ENCODE results near the gene ANKRD50. TPM values are rescaled to one million over a fixed set of nuclear protein-coding genes. Genes with fewer than 3 reads are reported as not detected.

Gene ANKRD50, protein sequence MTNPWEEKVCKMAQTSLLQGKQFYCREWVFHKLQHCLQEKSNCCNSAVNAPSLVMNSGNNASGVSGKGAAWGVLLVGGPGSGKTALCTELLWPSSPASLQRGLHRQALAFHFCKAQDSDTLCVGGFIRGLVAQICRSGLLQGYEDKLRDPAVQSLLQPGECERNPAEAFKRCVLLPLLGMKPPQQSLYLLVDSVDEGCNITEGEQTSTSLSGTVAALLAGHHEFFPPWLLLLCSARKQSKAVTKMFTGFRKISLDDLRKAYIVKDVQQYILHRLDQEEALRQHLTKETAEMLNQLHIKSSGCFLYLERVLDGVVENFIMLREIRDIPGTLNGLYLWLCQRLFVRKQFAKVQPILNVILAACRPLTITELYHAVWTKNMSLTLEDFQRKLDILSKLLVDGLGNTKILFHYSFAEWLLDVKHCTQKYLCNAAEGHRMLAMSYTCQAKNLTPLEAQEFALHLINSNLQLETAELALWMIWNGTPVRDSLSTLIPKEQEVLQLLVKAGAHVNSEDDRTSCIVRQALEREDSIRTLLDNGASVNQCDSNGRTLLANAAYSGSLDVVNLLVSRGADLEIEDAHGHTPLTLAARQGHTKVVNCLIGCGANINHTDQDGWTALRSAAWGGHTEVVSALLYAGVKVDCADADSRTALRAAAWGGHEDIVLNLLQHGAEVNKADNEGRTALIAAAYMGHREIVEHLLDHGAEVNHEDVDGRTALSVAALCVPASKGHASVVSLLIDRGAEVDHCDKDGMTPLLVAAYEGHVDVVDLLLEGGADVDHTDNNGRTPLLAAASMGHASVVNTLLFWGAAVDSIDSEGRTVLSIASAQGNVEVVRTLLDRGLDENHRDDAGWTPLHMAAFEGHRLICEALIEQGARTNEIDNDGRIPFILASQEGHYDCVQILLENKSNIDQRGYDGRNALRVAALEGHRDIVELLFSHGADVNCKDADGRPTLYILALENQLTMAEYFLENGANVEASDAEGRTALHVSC (N-terminal part only)
- 33.3 and 38.9 TPM in 2 replicates for total RNA-seq

DNA sequence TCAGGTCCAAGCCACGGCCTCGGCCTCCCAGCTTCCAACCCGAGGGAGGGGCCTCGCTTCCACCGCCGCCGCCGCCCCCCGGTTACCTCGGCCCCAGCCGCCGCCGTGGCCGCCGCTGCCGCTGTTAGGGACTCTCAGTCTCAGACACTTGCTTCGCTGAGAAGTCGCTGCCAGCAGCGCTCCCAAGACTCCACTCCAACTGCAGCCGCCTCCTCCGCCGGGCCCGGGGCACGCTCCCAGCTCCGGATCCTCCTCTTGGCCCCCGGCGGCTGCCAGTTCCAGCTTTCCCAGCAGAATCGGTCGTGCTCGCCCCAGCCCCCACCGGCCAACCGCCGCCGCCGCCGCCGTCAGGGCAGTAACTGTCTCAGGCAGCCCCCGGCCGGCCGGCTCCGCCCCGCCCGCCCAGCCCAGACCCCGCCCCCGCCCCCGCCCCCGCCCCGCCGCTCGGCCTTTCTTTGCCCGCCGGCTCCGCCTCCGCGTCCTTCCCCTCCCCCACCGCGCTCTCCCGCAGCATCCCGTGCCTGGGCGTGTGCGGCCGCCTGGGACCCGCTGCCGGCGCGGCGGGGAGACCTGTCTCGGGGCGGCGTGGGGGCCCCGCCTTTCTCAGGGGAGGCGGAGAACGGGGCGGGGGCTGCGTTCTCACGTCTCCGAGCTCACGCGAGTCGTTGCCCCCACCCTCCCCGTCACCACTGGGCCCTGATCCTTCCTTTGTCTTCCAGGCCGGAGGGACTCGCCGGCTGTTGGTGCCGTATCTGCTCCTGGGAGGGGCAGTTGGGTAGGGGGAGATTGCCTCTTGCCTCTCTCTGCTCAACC lies at the start of gene ANKRD50:
TSS of gene ANKRD50 (minus strand) at position 361 of the 813 bp plus-strand sequence. CDS start 2,221 bp downstream, outside the sequence.

